A549 treated with DMSO at 1 μM for 4 hours (cell line): Measurements from ENCODE around the gene SSR1. TPM values are rescaled to one million over a fixed set of nuclear protein-coding genes. Genes with fewer than 3 reads are reported as not detected.

ENCODE experiments used
- total RNA-seq: library from RNA; stranded (reverse); fragments of 200-300 nt; extraction: Qiagen RNA extraction; gene quantifications from 5 replicates; pipeline ENCODE4 v1.2.3, GENCODE V29; 2022; ENCODE audit warnings: low read depth

Gene SSR1
- 71.5 to 84.7 TPM (median 78.0 TPM) in 5 replicates for total RNA-seq

DNA sequence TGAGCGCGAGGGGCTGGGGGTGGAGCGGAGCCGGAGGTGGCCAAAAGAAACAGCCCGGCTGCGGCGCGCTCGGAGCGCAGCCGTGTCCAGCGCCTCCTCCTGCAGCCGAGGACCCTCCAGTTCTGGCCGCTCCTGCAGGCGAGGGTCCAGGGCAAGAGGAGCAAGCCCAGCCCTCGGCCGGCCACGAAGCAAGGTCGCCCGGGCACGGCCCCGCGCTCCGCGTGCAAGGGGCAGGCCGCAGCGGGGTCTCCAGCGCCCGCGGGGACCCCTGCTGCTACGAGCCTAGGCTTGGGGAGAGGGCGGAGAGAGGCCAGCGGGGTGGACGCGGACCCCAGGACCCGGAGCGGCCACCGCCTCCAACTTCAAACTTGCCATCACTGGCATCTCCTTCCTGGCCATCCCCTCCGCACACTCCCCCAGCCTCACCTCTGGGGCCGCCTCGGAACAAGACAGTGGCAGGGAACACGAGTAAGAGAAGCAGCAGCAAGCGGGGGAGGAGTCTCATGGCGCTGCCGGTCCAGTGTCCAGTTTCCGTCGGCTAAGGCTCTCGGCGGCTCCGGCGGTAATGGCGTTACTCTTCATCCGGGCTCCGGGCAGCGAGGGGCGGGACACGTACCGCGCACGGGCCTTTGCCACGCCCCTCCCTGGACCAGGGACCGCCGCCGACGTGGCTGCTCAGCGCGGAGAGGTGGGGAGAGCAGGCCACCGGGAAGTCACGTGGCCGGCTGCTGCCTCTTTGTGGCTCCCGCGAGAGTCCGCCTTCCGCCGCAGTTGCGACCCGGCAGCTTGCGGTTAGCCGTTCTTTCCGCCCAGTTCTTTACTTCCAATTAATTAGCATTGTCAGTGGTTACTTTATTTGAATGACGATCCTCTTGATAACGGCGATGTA lies at the start of gene SSR1:
Gene SSR1, minus strand, starts transcription at position 584 of the 889 bp plus-strand sequence. Its CDS starts 79 bp downstream, at position 505.

Other genes with a start within 250 kb of the SSR1 start
- gene RREB1, start 205.2 kb downstream of the SSR1 start, total RNA-seq: 8.0 to 9.5 TPM (median 8.5 TPM) in 5 replicates
- gene CAGE1, start 76.5 kb upstream of the SSR1 start, total RNA-seq: 0.03 to 0.11 TPM in 2 of 5 replicates, not detected in the others
- gene RIOK1, start 76.6 kb upstream of the SSR1 start, total RNA-seq: 12.4 to 15.4 TPM (median 13.1 TPM) in 5 replicates
- 36.4 to 56.3 TPM (median 50.0 TPM) in 5 replicates for gene DSP, start 228.5 kb upstream of the SSR1 start, total RNA-seq